ENCODE measurements around the gene TRIM6. TPM values are rescaled to one million over a fixed set of nuclear protein-coding genes. Genes with fewer than 3 reads are reported as not detected.

Gene TRIM6
- total RNA-seq, 2 experiments from 2014 or later = not detected

DNA sequence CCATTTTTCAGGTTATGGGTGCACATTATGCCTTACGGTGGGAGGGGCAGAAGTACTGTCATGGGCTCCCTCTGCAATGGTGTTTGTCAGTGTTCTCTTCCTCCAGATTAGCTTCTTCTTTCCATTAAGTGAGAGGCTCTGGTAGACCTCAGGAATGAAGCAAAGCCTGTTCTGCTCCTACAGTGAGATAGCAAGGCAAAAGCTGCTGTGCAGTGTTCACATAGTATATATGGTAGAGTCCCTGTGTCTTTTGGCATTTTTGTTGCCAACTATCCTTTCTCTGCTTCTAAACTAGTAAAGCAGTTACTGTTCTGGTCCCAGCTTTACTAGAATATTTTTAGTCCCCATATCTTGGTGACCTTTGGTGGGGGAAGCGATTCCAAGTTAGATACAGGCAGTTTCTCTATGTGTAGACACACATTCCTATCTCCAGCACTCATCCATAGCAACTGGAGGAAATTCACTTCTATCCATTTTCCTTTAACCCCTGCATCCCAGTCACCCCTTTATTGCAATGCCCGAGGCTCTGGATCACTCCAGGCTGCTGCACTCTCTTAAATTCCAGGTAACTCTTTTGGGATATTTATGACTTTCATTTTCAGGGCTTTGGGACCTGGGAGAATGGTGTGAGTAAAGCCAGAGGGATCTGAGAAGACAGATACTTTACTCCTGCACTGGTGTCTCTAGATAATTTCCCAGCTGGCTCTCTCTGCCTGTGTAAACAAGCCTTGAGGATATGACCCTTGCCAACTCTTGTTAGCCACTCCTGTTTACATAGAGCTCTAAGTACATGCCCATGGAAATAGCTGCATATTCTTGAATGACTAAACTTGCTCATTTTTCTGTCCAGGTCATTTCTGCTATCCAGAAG is 24.4 kb downstream of the TRIM6 start:
- ATAC-seq (ENCODE audit: poor library complexity) (no peak), DNase-seq (no peak)
- Mint-ChIP-seq H3K9me3 (no peaks in the 10 kb centered on the region), H3K36me3 (ENCODE audit: low read depth) (peaks cover 5% of the 10 kb centered on the region), H3K4me3 (no peak overlapping the region), H3K4me1 (ENCODE audit: low read depth) (peaks cover 22% of the 10 kb centered on the region), H3K27me3 (no peaks in the 10 kb centered on the region), H3K27ac (no peak overlapping the region)
- no peak overlapping the region for H3K4me3 ChIP-seq (ENCODE audit: low read length)
- intact Hi-C loops (cut with DNase I, micrococcal nuclease) = loop anchor here in 1 of 2 experiments (5.0 to 10.0 kb wide), 2 partner anchors 91 to 614 kb away; partner anchors contain the start of genes CNGA4 and FHIP1B
- peaks cover 16% of the 10 kb centered on the region for H3K4me1 ChIP-seq (ENCODE audit: insufficient read depth, low read length)
- no peak overlapping the region for H3K27ac ChIP-seq (ENCODE audit: low read depth in 1 of 2, low read length in 2 of 2)
- POLR2A ChIA-PET = no interaction called here
- H3K9me3 ChIP-seq (ENCODE audit: control insufficient read depth in 1 of 2, insufficient read depth in 1 of 2, low read length in 2 of 2) = no peaks in the 10 kb centered on the region
- CTCF ChIA-PET = no interaction called here
- no peaks in the 10 kb centered on the region for H3K27me3 ChIP-seq (ENCODE audit: control insufficient read depth in 1 of 2, insufficient read depth in 2 of 2, low read length in 2 of 2)
- TF ChIP-seq, protein P1, sequence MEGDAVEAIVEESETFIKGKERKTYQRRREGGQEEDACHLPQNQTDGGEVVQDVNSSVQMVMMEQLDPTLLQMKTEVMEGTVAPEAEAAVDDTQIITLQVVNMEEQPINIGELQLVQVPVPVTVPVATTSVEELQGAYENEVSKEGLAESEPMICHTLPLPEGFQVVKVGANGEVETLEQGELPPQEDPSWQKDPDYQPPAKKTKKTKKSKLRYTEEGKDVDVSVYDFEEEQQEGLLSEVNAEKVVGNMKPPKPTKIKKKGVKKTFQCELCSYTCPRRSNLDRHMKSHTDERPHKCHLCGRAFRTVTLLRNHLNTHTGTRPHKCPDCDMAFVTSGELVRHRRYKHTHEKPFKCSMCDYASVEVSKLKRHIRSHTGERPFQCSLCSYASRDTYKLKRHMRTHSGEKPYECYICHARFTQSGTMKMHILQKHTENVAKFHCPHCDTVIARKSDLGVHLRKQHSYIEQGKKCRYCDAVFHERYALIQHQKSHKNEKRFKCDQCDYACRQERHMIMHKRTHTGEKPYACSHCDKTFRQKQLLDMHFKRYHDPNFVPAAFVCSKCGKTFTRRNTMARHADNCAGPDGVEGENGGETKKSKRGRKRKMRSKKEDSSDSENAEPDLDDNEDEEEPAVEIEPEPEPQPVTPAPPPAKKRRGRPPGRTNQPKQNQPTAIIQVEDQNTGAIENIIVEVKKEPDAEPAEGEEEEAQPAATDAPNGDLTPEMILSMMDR (IDR thresholded peaks at IDR 0.05) = no peak
- no peaks in the 10 kb centered on the region for H3K36me3 ChIP-seq (ENCODE audit: insufficient read depth, low read length)

- no peak overlapping the region for H3K4me3 ChIP-seq (ENCODE audit: low read length)
- Mint-ChIP-seq H3K36me3 (ENCODE audit: low read depth) (peaks cover 5% of the 10 kb centered on the region), H3K27ac (no peak overlapping the region), H3K9me3 (no peaks in the 10 kb centered on the region), H3K4me1 (ENCODE audit: low read depth) (peaks cover 29% of the 10 kb centered on the region), H3K27me3 (no peaks in the 10 kb centered on the region), H3K4me3 (no peak overlapping the region)
- ATAC-seq (ENCODE audit: poor library complexity) = no peak
- H3K27me3 ChIP-seq (ENCODE audit: control insufficient read depth in 1 of 2, insufficient read depth in 2 of 2, low read length in 2 of 2) = no peaks in the 10 kb centered on the region
- H3K36me3 ChIP-seq (ENCODE audit: insufficient read depth, low read length) = no peaks in the 10 kb centered on the region
- no peaks in the 10 kb centered on the region for H3K9me3 ChIP-seq (ENCODE audit: control insufficient read depth in 1 of 2, insufficient read depth in 1 of 2, low read length in 2 of 2)
- TF ChIP-seq, protein P1 (IDR thresholded peaks at IDR 0.05) = no peak
- POLR2A ChIA-PET = no interaction called here
- intact Hi-C loops (cut with DNase I, micrococcal nuclease) = loop anchor here in 1 of 2 experiments (5.0 to 10.0 kb wide), 2 partner anchors 91 to 613 kb away; partner anchors contain the start of genes CNGA4 and FHIP1B
- CTCF ChIA-PET = no interaction called here
- no peak for DNase-seq
- no peak overlapping the region for H3K27ac ChIP-seq (ENCODE audit: low read depth in 1 of 2, low read length in 2 of 2)
- peaks cover 20% of the 10 kb centered on the region for H3K4me1 ChIP-seq (ENCODE audit: insufficient read depth, low read length)
Measured at GRCh38 chr11:5621580-5621979, 25.1 kb downstream of the TRIM6 start.

DNA sequence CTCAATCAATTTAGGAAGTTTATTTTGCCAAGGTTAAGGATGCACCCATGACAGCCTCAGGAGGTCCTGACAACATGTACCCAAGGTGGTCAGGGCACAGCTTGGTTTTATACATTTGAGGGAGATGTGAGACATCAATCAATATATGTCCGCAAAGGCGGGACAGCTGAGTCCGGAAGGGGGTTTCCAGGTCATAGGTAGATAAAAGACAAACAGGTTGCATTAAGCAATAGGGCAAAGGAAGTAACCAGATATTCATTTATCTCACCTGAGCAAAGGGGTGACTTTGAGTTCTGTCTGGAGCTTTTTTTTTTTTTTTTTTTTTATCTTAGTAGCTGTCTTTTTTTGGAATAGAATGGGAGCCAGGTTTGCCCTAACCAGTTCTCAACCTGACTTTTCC is 26.4 kb downstream of the TRIM6 start:
- CTCF ChIA-PET = no interaction called here
- intact Hi-C loops (cut with DNase I, micrococcal nuclease) = loop anchor here in 1 of 2 experiments (5.0 to 10.0 kb wide), 2 partner anchors 89 to 612 kb away; partner anchors contain the start of genes CNGA4 and FHIP1B
- POLR2A ChIA-PET = no interaction called here
- no peaks in the 10 kb centered on the region for H3K27me3 ChIP-seq (ENCODE audit: control insufficient read depth in 1 of 2, insufficient read depth in 2 of 2, low read length in 2 of 2)
- no peak overlapping the region for H3K4me3 ChIP-seq (ENCODE audit: low read length)
- H3K36me3 ChIP-seq (ENCODE audit: insufficient read depth, low read length) = no peaks in the 10 kb centered on the region
- no peaks in the 10 kb centered on the region for H3K9me3 ChIP-seq (ENCODE audit: control insufficient read depth in 1 of 2, insufficient read depth in 1 of 2, low read length in 2 of 2)
- H3K4me3 Mint-ChIP-seq = peak overlapping the region; percentile 72
- H3K36me3 Mint-ChIP-seq (ENCODE audit: low read depth) = peaks cover 5% of the 10 kb centered on the region
- no peaks in the 10 kb centered on the region for H3K27me3 Mint-ChIP-seq
- no peak overlapping the region for H3K27ac ChIP-seq (ENCODE audit: low read depth in 1 of 2, low read length in 2 of 2)
- peaks cover 41% of the 10 kb centered on the region for H3K4me1 Mint-ChIP-seq (ENCODE audit: low read depth)
- no peaks in the 10 kb centered on the region for H3K9me3 Mint-ChIP-seq
- TF ChIP-seq, protein P1 (IDR thresholded peaks at IDR 0.05) = no peak
- H3K4me1 ChIP-seq (ENCODE audit: insufficient read depth, low read length) = peaks cover 27% of the 10 kb centered on the region
- ATAC-seq (ENCODE audit: poor library complexity) = no peak
- peak overlapping the region; percentile 23 for H3K27ac Mint-ChIP-seq
- DNase-seq = no peak
